ENCODE measurements around the gene RAB1B. TPM values are rescaled to one million over a fixed set of nuclear protein-coding genes. Genes with fewer than 3 reads are reported as not detected.

The RAB1B gene
- total and polyA plus RNA-seq, 10 of the 15 experiments (the other 5 are each of a cell fraction or from before 2014, with no cell fraction given): 10.4 to 193 (median 96.9) TPM

DNA sequence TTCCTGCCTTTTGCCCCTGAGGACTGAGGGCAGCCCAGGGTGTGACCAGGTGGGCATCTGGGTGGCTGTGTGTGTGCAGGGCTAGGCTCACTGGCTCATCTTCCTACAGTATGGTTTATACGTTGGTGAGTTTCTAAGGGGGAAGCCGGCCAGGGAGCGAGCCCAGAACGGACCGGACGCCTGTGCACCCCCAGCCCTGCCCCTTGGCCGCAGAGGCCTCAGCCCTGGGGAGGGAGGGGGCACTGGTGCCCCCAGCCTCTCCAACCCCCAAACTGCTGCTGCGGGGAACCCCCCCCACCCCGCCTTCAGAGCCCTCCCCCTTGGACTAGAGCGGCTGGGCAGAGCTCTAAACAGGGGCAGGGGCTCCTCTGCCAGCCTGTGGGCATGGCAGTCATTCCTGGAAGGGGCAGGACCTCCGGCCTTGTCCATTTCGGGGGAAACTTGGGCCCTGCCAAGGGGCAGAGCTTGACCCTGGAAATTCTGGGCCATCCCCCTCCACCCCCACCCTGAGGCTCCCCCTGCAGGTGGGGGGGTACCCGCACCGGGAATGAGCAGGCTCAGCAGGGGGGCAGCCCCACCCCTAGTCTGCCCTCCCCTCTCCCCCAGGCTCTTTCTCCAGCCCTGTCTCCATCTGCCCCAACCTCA lies 15.1 kb downstream of the RAB1B start:
- POLR2A ChIA-PET: interaction anchor here (0.6 to 1.3 kb wide), 2 partner anchors 10 to 13 kb away, joined by 5 read pairs; no protein-coding TSS in a partner anchor

More for the DNA sequence above, 15.1 kb downstream of the RAB1B start:
- WGBS (ENCODE audit: insufficient coverage, insufficient replicate concordance, low lambda C conversion rate, missing lambda C conversion rate): 81% methylated on average over 10 of the region's 14 CpGs
- H3K4me2 ChIP-seq (ENCODE audit: control insufficient read depth, insufficient read depth): no peak overlapping the region
- H3K27me3 ChIP-seq (replicated peaks in 1 of 2; ENCODE audit: control insufficient read depth in 2 of 2, insufficient read depth in 2 of 2, low read length in 1 of 2): no peaks in the 10 kb centered on the region
- DNase-seq (ENCODE audit: low read depth, low spot score) (no peak), ATAC-seq (no peak), FAIRE-seq (no peak)
- H3K9ac ChIP-seq (ENCODE audit: control insufficient read depth, insufficient read depth, low read length): no peak overlapping the region
- ChIA-PET SMC1A (ENCODE audit: uncharacterized antibody, unreplicated experiment) (interaction anchor here (1.0 to 3.4 kb wide), 2 partner anchors 16 to 61 kb away, joined by 8 to 10 read pairs; partner anchors contain the start of gene RAB1B), CTCF (interaction anchor here (0.6 to 2.8 kb wide), 10 partner anchors 12 to 219 kb away, joined by 3 to 29 read pairs (median 3); no protein-coding TSS in a partner anchor), RAD21 (ENCODE audit: unreplicated experiment) (interaction anchor here (1.1 to 2.2 kb wide), 3 partner anchors 16 to 88 kb away, joined by 3 to 11 read pairs (median 5); no protein-coding TSS in a partner anchor)
- H4K20me1 ChIP-seq (ENCODE audit: control insufficient read depth, insufficient read depth): no peaks in the 10 kb centered on the region; the same call in none of the 2 replicates
- intact Hi-C loops (cut with micrococcal nuclease; ENCODE audit: unreplicated experiment) (loop anchor here (2.0 kb wide), 1 partner anchor 15 kb away; the partner anchor contains the start of gene RAB1B), in situ Hi-C loops (cut with MboI) (no loop called here)
- peaks cover 13% of the 10 kb centered on the region for H3K4me1 ChIP-seq (ENCODE audit: control insufficient read depth, insufficient read depth, low read length)
- peaks cover 11% of the 10 kb centered on the region for H3K79me2 ChIP-seq (ENCODE audit: control insufficient read depth, insufficient read depth, low read length)
- no peaks in the 10 kb centered on the region; a peak in 1 of 4 replicates for H3K36me3 ChIP-seq (ENCODE audit: control insufficient read depth in 2 of 2, insufficient read depth in 2 of 2, low read length in 1 of 2)
- no peak overlapping the region for H2AFZ ChIP-seq (ENCODE audit: control insufficient read depth, low read depth, low read length)
- H3K27ac ChIP-seq (ENCODE audit: control insufficient read depth, insufficient read depth): no peak overlapping the region
- BruUV-seq (replicated peaks): no TSS peak
- no peak for TF ChIP-seq NFYA (IDR thresholded peaks at IDR 0.05; ENCODE audit: borderline replicate concordance, low read depth, low read length)
- no peak for TF ChIP-seq NRF1 (conservative IDR thresholded peaks at IDR 0.05; ENCODE audit: low read depth, low read length)
- TF ChIP-seq, protein P1, sequence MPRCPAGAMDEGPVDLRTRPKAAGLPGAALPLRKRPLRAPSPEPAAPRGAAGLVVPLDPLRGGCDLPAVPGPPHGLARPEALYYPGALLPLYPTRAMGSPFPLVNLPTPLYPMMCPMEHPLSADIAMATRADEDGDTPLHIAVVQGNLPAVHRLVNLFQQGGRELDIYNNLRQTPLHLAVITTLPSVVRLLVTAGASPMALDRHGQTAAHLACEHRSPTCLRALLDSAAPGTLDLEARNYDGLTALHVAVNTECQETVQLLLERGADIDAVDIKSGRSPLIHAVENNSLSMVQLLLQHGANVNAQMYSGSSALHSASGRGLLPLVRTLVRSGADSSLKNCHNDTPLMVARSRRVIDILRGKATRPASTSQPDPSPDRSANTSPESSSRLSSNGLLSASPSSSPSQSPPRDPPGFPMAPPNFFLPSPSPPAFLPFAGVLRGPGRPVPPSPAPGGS (IDR thresholded peaks at IDR 0.05; ENCODE audit: borderline replicate concordance, insufficient read depth, low read depth, low read length, poor library complexity, severe bottlenecking): no peak
- no peak overlapping the region for H3K4me3 ChIP-seq
- no peaks in the 10 kb centered on the region for H3K9me3 ChIP-seq (replicated peaks; ENCODE audit: control insufficient read depth, insufficient read depth, low read length)
